Midbrain (tissue), 1 donor: ENCODE measurements around the gene ZFAND2B.
A peak's percentile ranks its signal among the peaks of the same experiment; 100 is the strongest.

Experiments
- DNase-seq: peaks from one replicate; lab custom pipeline; 2025; lab: John Stamatoyannopoulos, UW

Gene ZFAND2B

GRCh38 chr2:219204425-219205164 is 2.0 kb upstream of the ZFAND2B start:
- DNase-seq, result no peak

GRCh38 chr2:219205165-219205538 is 1.4 kb upstream of the ZFAND2B start:
- no peak for DNase-seq

GRCh38 chr2:219205981-219206327 is 628 bp upstream of the ZFAND2B start:
- no peak for DNase-seq

- DNase-seq, result no peak
Observed at GRCh38 chr2:219207134-219207883, 727 bp downstream of the ZFAND2B start.

GRCh38 chr2:219207884-219208740 is 1.5 kb downstream of the ZFAND2B start:
- no peak for DNase-seq

- no peak for DNase-seq
Observed at GRCh38 chr2:219209236-219210195, 2.9 kb downstream of the ZFAND2B start.

GRCh38 chr2:219210196-219210885 is 3.8 kb downstream of the ZFAND2B start:
- DNase-seq, result no peak

- no peak for DNase-seq
Observed at GRCh38 chr2:219210886-219211362, 4.3 kb downstream of the ZFAND2B start.

- DNase-seq, result no peak
Observed at GRCh38 chr2:219213026-219213415, 6.4 kb downstream of the ZFAND2B start.

- DNase-seq, result no peak
Observed at GRCh38 chr2:219213486-219214071, 7.0 kb downstream of the ZFAND2B start.

- no peak for DNase-seq
Observed at GRCh38 chr2:219214141-219214540, 7.6 kb downstream of the ZFAND2B start.

- no peak for DNase-seq
Observed at GRCh38 chr2:219214786-219215185, 8.2 kb downstream of the ZFAND2B start.

GRCh38 chr2:219215871-219216534 is 9.4 kb downstream of the ZFAND2B start:
- no peak for DNase-seq

GRCh38 chr2:219216535-219216915 is 9.9 kb downstream of the ZFAND2B start:
- no peak for DNase-seq

- peak; percentile 85 for DNase-seq
Observed at GRCh38 chr2:219218217-219218731, 11.7 kb downstream of the ZFAND2B start.

- peak; percentile 97 for DNase-seq
Observed at GRCh38 chr2:219218732-219219701, 12.4 kb downstream of the ZFAND2B start, which contains the start of gene ABCB6. Gene ABCB6, minus strand, starts transcription at chr2:219218958. Its CDS starts 285 bp downstream, at chr2:219218673.

- no peak for DNase-seq
Observed at GRCh38 chr2:219219784-219220532, 13.4 kb downstream of the ZFAND2B start.
